Measurements from ENCODE around the gene GPC6.

DNA sequence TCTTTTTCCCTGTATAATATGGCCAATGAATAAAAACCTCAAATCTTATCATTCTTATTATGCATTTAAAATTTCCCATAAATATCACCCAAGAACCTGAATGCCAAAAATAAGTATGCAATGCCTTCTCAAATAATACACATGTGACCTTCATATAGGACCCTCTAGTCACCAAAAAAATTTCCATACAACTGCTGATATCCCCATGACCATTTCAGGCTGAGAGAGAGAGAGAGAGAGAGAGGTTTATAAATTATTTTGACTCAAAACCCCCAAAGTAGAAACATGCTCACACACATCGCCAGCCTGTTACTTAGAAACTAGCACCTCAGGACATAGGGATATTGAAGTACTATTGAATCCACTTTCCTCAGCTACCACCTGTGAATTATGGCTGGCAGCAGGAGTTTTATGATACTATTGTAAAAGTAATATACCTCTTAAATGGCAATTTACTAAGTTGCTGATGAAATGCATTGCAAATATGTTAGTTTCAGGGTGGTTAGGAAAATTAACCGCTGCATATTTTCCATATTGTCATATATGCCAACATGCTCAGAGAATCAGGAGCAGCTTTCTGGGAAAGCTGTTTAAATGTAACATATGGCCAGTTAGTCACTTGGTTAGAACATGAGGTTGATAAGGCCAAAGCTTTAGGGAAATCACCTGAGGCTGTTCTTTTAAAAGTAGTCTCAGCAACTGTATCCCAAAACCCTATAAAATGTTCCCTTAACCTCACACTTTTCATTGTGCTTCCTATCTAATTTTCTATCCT is 1022.0 kb downstream of the GPC6 start:
- TF ChIP-seq, protein P1, sequence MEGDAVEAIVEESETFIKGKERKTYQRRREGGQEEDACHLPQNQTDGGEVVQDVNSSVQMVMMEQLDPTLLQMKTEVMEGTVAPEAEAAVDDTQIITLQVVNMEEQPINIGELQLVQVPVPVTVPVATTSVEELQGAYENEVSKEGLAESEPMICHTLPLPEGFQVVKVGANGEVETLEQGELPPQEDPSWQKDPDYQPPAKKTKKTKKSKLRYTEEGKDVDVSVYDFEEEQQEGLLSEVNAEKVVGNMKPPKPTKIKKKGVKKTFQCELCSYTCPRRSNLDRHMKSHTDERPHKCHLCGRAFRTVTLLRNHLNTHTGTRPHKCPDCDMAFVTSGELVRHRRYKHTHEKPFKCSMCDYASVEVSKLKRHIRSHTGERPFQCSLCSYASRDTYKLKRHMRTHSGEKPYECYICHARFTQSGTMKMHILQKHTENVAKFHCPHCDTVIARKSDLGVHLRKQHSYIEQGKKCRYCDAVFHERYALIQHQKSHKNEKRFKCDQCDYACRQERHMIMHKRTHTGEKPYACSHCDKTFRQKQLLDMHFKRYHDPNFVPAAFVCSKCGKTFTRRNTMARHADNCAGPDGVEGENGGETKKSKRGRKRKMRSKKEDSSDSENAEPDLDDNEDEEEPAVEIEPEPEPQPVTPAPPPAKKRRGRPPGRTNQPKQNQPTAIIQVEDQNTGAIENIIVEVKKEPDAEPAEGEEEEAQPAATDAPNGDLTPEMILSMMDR (IDR thresholded peaks at IDR 0.05) = no peak
- TF ChIP-seq POLR2A (IDR thresholded peaks at IDR 0.05) = no peak

All from uterus (tissue), 2 donors.